ENCODE results near the gene CMTR1. TPM values are rescaled to one million over a fixed set of nuclear protein-coding genes. Genes with fewer than 3 reads are reported as not detected.

CMTR1 gene
- total and polyA plus RNA-seq, 10 of the 15 experiments (the other 5 are each of a cell fraction or from before 2014, with no cell fraction given), result 2.7 to 67.0 (median 46.2) TPM

- TF ChIP-seq NFXL1 (IDR thresholded peaks at IDR 0.05; ENCODE audit: borderline replicate concordance) (no peak), CUX1 (IDR thresholded peaks at IDR 0.05; ENCODE audit: insufficient replicate concordance, low read depth, low read length) (no peak), YY1 (IDR thresholded peaks at IDR 0.05; ENCODE audit: low read depth, low read length) (no peak), CHD2 (IDR thresholded peaks at IDR 0.05; ENCODE audit: borderline replicate concordance, low read depth, low read length) (no peak), HDGF (IDR thresholded peaks at IDR 0.05) (no peak), DPF2 (IDR thresholded peaks at IDR 0.05) (no peak), PAX8 (IDR thresholded peaks at IDR 0.05) (no peak), ZNF217 (IDR thresholded peaks at IDR 0.05) (no peak)
- TF ChIP-seq, protein P1, sequence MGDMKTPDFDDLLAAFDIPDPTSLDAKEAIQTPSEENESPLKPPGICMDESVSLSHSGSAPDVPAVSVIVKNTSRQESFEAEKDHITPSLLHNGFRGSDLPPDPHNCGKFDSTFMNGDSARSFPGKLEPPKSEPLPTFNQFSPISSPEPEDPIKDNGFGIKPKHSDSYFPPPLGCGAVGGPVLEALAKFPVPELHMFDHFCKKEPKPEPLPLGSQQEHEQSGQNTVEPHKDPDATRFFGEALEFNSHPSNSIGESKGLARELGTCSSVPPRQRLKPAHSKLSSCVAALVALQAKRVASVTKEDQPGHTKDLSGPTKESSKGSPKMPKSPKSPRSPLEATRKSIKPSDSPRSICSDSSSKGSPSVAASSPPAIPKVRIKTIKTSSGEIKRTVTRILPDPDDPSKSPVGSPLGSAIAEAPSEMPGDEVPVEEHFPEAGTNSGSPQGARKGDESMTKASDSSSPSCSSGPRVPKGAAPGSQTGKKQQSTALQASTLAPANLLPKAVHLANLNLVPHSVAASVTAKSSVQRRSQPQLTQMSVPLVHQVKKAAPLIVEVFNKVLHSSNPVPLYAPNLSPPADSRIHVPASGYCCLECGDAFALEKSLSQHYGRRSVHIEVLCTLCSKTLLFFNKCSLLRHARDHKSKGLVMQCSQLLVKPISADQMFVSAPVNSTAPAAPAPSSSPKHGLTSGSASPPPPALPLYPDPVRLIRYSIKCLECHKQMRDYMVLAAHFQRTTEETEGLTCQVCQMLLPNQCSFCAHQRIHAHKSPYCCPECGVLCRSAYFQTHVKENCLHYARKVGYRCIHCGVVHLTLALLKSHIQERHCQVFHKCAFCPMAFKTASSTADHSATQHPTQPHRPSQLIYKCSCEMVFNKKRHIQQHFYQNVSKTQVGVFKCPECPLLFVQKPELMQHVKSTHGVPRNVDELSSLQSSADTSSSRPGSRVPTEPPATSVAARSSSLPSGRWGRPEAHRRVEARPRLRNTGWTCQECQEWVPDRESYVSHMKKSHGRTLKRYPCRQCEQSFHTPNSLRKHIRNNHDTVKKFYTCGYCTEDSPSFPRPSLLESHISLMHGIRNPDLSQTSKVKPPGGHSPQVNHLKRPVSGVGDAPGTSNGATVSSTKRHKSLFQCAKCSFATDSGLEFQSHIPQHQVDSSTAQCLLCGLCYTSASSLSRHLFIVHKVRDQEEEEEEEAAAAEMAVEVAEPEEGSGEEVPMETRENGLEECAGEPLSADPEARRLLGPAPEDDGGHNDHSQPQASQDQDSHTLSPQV (IDR thresholded peaks at IDR 0.05), result no peak
These were observed 25.1 kb upstream of the CMTR1 start (continued) for GRCh38 chr6:37407948-37408347.

Measured in GM12878 (cell line).